GM21360 (cell line): ENCODE results near the gene NOP10.
A peak's percentile ranks its signal among the peaks of the same experiment; 100 is the strongest.
"Not testable (repeated sequence)": the region's sequence is repeated elsewhere in the genome, so short reads cannot be mapped to it uniquely, and the experiment has no call there.

Experiments used
- ATAC-seq: cut with Tn5 transposase; IDR thresholded peaks from one replicate; pipeline ENCODE4 v1.9.1; 2021; ENCODE audit warnings: mild to moderate bottlenecking, moderate library complexity; ENCODE audit not compliant: unreplicated experiment

NOP10 gene

GRCh38 chr15:34342737-34343575 is at the start of gene NOP10, which contains the start of gene NUTM1:
Gene NOP10 (minus strand): TSS chr15:34343136. CDS start chr15:34343073, 63 bp downstream.
Gene NUTM1 (plus strand): TSS chr15:34343315. CDS start chr15:34343697, 382 bp downstream.
- ATAC-seq = peak; percentile 82

- ATAC-seq = not testable (repeated sequence)
Measured at GRCh38 chr15:34389594-34390086, 46.7 kb upstream of the NOP10 start.

- ATAC-seq = not testable (repeated sequence)
Measured at GRCh38 chr15:34381829-34382521, 39.0 kb upstream of the NOP10 start.

GRCh38 chr15:34380491-34380890 is 37.6 kb upstream of the NOP10 start:
- not testable (repeated sequence) for ATAC-seq

- no peak for ATAC-seq
Measured at GRCh38 chr15:34376856-34377255, 33.9 kb upstream of the NOP10 start.

- not testable (repeated sequence) for ATAC-seq
Measured at GRCh38 chr15:34375541-34375940, 32.6 kb upstream of the NOP10 start.

- ATAC-seq = no peak
Measured at GRCh38 chr15:34374816-34375215, 31.9 kb upstream of the NOP10 start.

GRCh38 chr15:34373951-34374350 is 31.0 kb upstream of the NOP10 start:
- no peak for ATAC-seq

GRCh38 chr15:34370643-34371042 is 27.7 kb upstream of the NOP10 start:
- ATAC-seq = no peak

GRCh38 chr15:34370129-34370528 is 27.2 kb upstream of the NOP10 start:
- ATAC-seq = no peak

GRCh38 chr15:34367101-34368081 is 24.5 kb upstream of the NOP10 start, which contains the start of gene LPCAT4:
Gene LPCAT4 (minus strand): TSS chr15:34367196. CDS start chr15:34367100, 96 bp downstream.
- peak; percentile 64 for ATAC-seq

- no peak for ATAC-seq
Measured at GRCh38 chr15:34366271-34367065, 23.5 kb upstream of the NOP10 start.

- no peak for ATAC-seq
Measured at GRCh38 chr15:34365836-34366235, 22.9 kb upstream of the NOP10 start.

GRCh38 chr15:34365091-34365825 is 22.3 kb upstream of the NOP10 start:
- no peak for ATAC-seq

- no peak for ATAC-seq
Measured at GRCh38 chr15:34364041-34364440, 21.1 kb upstream of the NOP10 start.

GRCh38 chr15:34362047-34362773 is 19.3 kb upstream of the NOP10 start:
- no peak for ATAC-seq

- ATAC-seq = no peak
Measured at GRCh38 chr15:34361278-34361677, 18.3 kb upstream of the NOP10 start.

- no peak for ATAC-seq
Measured at GRCh38 chr15:34360298-34360697, 17.4 kb upstream of the NOP10 start.
